ENCODE data around the gene CGN.

The CGN gene, protein sequence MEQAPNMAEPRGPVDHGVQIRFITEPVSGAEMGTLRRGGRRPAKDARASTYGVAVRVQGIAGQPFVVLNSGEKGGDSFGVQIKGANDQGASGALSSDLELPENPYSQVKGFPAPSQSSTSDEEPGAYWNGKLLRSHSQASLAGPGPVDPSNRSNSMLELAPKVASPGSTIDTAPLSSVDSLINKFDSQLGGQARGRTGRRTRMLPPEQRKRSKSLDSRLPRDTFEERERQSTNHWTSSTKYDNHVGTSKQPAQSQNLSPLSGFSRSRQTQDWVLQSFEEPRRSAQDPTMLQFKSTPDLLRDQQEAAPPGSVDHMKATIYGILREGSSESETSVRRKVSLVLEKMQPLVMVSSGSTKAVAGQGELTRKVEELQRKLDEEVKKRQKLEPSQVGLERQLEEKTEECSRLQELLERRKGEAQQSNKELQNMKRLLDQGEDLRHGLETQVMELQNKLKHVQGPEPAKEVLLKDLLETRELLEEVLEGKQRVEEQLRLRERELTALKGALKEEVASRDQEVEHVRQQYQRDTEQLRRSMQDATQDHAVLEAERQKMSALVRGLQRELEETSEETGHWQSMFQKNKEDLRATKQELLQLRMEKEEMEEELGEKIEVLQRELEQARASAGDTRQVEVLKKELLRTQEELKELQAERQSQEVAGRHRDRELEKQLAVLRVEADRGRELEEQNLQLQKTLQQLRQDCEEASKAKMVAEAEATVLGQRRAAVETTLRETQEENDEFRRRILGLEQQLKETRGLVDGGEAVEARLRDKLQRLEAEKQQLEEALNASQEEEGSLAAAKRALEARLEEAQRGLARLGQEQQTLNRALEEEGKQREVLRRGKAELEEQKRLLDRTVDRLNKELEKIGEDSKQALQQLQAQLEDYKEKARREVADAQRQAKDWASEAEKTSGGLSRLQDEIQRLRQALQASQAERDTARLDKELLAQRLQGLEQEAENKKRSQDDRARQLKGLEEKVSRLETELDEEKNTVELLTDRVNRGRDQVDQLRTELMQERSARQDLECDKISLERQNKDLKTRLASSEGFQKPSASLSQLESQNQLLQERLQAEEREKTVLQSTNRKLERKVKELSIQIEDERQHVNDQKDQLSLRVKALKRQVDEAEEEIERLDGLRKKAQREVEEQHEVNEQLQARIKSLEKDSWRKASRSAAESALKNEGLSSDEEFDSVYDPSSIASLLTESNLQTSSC

DNA sequence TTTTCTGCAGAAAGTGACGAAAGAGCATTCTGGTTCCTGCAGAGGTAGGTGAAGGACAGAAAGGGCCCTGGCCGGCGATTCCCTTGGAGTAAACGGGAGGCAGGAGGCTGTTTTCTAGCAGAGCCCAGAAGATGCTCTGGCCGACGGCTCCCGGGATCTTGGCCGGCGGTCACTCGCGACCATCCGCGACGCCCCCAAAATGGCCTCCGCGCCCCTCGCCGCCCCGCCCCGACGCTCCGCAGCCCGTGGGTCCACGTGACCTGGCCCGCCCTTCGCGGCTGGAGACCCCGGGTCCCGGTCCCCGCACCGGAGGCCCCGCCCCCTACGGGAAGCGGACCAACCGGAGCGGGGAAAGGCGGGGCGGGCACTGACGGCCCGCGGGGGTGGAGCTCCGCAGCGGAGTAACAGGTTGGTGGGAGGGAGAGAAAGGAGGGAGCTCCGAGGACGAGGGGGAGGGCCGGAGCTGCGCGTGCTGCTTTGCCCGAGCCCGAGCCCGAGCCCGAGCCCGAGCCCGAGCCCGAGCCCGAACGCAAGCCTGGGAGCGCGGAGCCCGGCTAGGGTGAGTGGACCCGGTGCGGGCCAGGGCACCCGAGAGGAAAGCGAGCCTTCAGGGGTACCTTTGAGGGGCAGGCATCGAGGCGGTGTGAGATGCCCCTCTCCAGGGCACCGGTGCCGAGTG is at the start of gene CGN:
Gene CGN, plus strand, starts transcription at position 431 of the 679 bp plus-strand sequence. CDS start 7,133 bp downstream, outside the sequence.
- DNase-seq (ENCODE audit: low spot score): peak; percentile 87

DNA sequence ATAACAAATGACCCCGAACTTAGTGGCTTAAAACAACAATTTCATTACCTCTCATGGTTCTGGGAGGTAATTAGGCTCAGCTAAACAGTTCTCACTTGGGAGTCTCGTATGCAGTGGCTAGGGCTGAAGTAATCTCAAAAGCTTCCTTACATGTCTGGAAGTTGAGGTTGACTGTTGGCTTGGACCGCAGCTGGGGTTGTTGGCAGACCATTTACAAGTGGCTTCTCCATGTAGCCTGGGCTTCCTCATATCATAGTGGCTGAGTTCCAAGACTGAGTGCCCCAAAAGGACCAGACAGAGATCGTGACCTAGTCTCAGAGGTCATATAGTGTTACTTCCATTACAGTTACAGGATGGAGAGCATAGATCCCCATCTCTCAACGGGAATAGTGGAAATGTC is 49.5 kb upstream of the CGN start:
- no peak for DNase-seq (ENCODE audit: low spot score)

DNA sequence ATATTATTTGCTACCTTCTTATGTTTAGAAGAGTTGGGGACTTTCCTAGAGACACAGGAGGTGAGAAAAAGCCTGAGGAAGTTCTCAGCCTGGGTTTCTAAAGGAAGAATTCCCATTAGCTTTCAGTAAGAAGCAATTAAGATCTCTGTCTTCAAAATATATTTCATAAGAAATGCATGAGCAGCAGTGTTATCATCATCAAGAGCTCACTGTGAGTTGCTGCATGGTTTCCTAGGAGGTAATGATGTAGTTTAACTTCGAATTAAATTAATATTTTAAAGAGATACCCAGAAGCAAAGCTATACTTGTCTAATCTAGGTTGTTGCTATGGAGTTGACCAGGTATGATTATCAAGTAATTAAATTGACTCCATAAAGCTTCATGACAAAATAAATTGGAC is 46.2 kb upstream of the CGN start:
- DNase-seq (ENCODE audit: low spot score): no peak

DNA sequence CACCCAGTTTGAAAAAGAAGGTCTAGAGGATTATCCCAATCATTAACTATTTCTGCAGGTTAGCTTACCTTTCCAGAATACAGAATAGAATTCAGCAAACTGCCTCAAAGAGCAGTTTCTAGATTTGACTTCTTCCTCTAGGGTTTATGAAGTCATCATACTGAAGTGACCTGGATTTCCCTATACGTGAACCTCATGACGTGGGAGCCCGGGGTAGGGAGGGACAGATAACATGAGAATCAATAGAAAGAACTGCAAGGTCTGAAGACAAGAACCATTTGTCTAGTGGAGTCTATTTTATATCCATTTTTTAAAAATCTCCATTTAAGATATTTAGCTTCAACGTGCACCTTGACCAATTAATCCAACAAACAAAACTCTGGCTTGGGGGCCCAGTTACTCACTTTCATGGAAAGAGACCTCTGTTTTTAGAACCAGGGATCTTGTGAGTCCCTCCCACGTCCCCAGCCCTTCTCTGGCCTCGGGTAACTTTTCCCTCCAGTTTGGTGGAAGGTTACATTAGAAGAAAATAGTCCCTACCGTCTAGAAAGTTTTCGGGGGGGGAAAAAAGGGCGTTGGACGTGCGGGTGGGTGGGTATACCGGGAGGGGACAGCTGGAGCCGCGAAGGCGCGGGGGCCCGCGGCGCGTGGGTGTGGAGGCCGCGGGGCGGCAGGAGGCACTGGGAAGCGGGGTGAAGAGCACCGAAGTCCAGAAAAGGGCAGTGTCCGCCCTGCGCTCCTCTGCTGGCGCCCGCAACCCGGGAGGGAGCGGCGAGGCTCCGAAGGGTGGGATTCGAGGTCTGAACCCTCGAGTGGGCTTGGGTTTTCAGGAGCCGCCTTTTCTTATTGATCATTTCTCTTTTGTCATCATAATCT is 38.1 kb upstream of the CGN start:
- DNase-seq (ENCODE audit: low spot score): peak; percentile 31

DNA sequence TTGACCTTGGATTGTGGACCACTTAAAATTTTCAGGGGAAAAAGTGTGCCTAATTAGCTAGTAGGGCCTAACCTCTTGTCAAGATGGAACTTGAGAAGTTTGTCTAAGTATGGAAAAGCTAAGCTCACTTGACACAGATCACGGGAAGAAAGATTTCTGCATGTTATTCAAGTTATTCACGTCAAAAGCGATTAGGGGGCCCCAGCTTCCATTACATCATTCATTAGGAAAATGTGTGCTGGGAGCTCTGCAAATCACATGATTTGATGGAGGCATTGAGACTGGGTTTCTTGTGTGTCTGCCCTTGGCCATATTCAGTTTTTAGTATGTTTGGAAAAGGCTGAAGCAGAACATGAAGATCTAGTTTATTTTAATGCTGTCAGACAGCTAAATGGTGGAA is 36.4 kb upstream of the CGN start:
- no peak for DNase-seq (ENCODE audit: low spot score)

DNA sequence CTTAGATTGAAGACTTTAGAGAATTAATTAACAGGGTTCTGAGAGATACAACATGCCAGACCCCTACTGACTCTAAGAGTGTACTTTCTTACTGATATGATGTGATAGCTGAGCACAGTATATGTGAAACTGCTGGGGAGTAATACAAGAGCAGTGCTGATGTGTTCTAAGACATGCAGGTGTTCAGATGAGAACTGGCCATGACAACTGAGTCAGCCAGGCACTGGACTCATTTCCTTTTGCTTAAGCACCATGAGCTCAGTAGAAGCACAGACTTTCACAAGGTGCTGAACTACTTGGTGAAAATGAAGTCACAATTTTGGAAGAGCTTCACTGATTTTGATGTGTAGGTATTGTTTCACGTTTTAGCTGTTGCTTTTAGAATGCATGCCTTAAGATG is 36.0 kb upstream of the CGN start:
- DNase-seq (ENCODE audit: low spot score): no peak

DNA sequence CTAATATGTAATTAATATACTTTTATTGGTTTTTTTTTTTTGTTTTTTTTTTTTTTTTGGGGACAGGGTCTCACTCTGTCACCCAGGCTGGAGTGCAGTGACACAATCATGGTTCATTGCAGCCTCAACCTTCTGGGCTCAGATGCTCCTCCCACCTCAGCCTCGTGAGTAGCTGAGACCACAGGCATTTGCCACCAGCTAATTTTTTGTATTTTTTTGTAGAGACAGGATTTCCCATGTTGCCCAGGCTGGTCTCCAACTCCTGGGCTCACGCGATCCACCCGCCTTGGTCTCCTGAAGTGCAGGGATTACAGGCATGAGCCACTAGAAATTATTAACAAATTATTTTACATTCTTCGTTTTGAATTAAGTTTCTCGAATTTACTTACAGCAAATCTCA is 35.1 kb upstream of the CGN start:
- DNase-seq (ENCODE audit: low spot score): no peak

DNA sequence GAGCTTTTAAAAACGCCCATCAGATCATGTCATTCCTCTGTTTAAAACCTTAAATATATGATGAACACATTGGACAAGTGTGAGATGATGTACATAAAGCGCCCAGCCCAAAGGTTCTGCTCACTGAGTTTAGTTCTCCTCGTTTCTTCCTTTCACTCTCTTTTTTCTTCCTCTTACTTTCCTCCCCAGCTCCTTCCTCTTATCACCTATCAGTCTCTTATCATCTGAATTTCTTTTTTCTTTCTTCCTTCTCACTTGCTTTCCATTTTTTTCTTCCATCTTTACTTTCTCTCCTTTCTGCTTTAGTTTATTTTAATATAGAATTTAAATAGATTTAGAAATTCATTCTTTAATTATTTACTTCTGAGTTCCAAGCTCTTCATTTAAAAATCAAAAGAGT is 34.1 kb upstream of the CGN start:
- DNase-seq (ENCODE audit: low spot score): no peak

DNA sequence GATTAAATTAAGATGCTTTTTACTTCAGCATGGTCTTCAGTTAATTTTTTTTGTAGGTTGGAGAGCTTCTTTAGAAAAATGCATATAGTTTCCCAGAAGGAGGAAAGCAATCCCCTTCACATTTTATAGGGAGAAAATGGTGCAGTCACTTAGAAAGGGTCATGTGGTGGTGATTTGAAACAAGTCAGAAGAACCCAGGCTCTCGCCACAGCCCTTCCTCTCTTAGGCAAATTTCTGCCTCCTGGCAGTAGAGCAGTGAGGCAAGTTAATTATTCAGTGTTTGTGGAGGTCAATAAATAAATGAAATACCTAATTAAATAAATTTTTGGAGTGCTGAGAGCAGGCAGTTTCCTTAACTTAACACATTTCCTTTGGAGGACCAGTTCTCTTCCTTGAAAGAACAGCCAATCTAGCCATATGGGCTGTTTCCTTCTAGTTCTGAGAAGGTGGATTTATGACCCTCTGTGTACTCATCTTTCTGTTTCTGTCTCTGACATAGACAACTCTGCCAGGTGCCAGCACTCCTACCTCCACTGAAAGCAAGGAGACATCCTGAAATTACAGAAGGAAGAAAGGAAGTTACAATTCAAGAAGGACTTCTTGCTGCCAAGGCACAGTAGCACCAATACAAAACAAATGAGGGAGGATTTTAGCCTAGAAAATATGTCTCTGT is 32.9 kb upstream of the CGN start:
- no peak for DNase-seq (ENCODE audit: low spot score)

DNA sequence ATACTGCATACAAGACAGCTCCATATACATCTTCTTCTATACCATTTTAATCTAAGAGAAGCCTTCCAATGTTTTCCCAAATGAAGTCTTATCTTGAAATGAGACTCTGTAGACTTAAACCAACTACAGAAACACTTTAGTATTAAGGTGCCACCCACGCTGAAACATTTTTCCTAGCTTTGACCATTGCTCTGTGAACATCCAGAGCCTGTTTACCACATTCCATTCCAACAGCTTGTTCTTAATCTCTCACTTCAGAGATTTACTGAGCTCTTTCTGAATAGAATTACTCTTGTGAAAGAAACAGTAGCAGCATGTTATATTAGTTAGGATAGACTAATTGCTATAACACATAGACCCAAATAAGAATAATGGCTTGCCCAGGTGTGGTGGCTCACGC is 32.3 kb upstream of the CGN start:
- no peak for DNase-seq (ENCODE audit: low spot score)

DNA sequence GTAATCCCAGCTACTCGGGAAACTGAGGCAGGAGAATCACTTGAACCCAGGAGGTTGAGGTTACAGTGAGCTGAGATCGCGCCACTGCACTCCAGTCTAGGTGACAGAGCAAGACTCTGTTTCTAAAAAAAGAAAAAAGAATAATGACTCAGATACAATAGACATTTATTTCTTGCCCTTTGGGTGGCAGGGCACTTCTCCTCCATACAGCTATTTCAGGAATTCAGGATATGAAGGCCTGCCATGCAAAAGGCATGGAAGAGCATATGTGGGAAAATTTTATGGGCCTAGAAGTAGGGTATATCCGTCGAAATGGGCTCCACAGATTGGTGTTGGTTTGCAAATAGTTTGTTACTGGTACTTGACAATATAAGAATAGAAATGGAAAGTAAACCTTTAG is 31.7 kb upstream of the CGN start:
- DNase-seq (ENCODE audit: low spot score): no peak

DNA sequence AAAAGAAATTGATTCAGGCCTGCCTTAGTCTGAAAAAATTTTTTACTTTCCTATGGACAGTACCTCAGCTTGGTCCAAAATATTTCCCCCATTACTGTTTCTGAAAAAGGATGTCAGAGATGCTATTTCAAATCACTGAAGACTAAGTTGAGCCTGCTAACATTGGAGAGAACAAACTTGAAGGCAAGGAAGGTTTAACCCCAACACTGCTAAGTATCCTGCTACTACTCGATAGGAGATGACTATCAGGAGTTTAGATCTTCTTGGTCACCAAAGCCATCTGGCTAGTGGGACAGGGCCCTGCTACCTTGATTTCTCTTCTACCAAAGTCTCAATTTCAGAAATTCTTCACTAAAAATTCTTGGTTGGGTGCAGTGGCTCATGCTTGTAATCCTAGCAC is 29.2 kb upstream of the CGN start:
- no peak for DNase-seq (ENCODE audit: low spot score)

DNA sequence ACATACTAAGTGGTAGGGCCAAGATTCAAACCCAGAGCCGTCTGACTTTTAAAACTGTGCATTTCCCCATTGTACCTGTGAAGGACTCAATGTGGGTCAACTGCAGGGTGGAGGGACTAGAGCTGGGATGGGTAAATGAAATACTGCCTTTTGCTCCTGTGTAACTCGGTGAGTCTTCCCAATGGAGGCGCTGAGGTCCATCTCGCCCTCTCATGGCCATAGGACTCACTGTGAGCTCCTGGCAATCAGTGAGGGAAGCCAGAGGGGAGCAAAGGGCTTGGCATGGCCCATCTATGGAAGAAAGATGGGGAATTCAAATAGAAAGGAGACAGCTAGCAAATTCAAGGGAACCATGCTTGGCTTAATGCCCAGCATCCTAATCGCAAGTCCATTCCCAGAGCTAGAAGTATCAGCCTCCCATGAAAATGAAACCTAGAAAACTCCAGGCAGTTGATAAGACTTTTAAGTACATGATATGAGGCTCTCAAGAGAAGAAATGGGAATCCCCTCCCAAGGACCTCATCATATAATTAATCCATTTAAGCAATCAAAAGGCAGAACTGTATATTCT is 25.4 kb upstream of the CGN start:
- DNase-seq (ENCODE audit: low spot score): no peak

DNA sequence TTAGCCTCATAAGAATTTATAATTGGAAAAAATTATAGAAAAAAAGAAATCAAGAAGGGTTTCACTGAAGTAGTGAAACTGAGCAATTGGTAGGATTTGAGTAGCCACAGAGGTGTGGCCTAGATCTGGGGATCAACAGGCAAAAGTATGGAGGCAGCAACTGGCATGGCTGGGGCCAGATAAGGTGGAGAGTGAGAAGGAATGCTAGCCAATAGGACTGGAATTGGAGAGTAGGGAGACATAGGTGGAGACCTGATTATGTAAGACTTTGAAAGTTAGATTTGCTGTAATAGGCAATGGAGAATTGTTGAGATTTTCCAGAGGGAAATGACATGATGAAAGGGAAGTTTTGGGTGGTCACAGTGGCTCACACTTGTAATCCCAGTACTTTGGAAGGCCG is 24.6 kb upstream of the CGN start:
- no peak for DNase-seq (ENCODE audit: low spot score)

DNA sequence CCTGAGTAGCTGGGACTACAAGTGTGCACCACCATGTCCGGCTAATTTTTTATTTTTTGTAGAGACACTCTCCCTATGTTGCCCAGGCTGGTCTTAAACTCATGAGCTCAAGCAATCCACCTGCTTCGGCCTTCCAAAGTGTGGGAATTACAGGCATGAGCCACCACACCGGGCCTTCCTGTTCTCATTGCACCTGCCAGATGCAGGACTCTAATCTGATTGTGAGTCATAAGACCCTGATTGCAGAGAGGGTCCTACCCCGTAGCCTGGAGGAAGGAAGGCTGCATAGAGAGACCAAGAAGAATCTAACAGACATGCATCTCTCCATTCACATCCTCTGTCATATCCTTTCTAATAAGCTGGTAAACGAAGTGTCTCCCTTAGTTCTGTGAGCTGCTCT is 19.5 kb upstream of the CGN start:
- no peak for DNase-seq (ENCODE audit: low spot score)

DNA sequence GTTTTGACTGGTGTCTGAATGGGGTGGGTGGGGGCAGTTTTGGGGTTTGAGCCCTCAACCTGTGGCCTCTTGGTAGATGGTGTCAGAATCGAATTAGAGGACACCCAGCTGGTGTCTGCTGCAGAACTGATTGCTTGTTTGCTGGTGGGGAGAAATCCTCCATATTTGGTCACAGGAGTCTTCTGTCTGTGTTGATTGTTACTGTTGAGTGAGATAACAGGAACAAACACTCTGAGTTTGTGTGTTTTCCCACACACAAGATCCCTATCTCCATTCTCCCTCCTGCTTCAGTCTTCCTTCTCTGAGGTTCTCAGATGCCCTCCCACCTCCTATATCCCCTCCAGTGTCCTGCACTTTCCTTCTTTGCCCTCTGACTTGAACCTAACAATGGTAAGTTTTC is 19.1 kb upstream of the CGN start:
- no peak for DNase-seq (ENCODE audit: low spot score)

DNA sequence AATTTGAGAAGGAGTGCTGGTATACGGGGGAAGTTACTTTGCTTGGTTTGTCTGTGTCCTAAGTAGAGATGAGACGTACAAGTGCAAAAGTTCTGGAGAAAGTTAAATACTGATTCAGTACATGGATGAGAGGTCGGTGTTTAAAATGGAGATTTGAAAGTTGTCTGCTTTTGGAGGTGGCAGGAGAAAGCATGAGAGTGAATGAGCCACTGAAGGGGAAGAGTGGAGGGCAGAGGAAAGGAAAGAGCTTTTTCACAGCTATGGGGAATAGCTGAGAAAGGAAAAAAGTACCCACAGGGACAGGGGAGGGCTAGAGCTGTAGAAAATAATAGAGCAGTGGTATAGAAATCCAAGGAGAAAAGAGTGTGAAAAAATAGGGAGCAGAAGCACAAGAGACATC is 18.1 kb upstream of the CGN start:
- no peak for DNase-seq (ENCODE audit: low spot score)

DNA sequence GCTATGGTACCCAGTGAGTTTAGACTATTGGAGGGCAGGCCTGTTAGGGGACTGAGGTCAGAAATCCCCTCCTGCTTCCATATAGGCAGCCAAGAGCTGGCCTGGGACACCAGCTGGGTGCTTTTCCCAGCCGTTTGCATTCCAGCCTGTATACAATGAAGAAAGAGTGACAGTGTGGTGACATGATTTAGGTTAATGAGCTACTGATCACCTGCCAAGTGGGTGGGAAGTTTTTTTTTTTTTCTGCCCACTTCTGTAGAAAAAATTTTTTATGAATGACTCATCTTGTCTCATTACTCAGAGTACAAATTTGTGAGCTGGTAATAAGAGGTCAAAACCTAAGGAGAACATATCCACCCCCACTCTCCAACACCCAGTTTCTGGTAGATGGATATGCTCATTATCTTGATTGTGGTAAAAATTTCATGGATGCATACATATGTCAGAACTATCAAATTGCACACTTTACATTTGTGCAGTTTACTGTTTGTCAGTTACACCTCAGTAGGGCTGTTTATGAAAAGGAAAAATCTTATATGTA is 16.4 kb upstream of the CGN start:
- no peak for DNase-seq (ENCODE audit: low spot score)

DNA sequence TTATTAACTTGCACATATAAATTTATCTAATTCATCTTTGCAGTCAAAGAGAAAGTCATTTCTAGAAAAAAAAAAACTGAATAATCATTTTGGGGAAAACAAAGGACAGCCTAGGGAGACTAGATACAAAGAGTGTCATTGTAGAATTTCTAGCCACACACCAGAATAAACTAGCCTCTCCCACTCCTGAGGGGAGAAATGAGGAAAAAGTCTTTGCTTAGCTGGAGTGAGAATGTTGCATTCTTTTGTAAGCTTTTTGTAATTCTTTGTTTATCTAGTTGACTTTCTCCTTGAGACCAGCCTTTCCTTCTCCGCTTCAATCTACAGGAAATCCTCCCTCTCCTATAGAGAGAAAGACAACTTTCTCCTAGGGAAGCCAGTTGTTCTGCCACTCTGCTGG is 15.9 kb upstream of the CGN start:
- DNase-seq (ENCODE audit: low spot score): no peak

DNA sequence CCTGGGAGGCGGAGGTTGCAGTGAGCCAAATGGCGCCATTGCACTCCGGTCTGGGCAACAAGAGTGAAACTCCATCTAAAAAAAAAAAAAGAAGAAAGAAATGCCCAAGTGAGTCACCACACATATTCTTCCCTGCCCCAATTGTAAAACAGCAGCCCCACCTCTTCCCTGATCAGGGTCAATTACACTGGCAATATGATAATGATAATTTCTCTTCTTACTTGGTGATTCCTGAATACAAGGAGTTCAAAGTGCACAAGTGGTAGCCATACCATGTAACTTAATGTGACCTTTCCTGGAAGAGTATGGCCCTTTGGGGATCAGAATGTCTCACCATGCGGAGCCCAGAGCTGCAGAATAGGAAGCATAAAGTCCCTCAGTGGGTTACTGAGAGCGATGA is 11.8 kb upstream of the CGN start:
- no peak for DNase-seq (ENCODE audit: low spot score)
